CD4-positive, alpha-beta memory T cell (primary cell): ENCODE measurements around the gene FHAD1. TPM values are rescaled to one million over a fixed set of nuclear protein-coding genes. Genes with fewer than 3 reads are reported as not detected.
"Not testable (repeated sequence)": the region's sequence is repeated elsewhere in the genome, so short reads cannot be mapped to it uniquely, and the experiment has no call there.

Experiments used
- CTCF ChIA-PET: fragments of 350-600 bp; sonication (Branson Sonifier 250); formaldehyde crosslinking; loops from one replicate; lab custom pipeline; 2021; ENCODE audit warnings: inconsistent platforms; ENCODE audit not compliant: partially characterized antibody; lab: Charles Lee
- POLR2A ChIA-PET: fragments of 350-600 bp; sonication (Branson Sonifier 250); formaldehyde crosslinking; loops from one replicate; lab custom pipeline; 2021; ENCODE audit not compliant: partially characterized antibody; lab: Charles Lee
- DNase-seq, 5 donors: peaks; one replicate each; pipeline versions ENCODE4 v3.0.0 to v3.0.0-alpha.2; 2020 to 2022; ENCODE audit warnings: mixed read lengths in 1 of 5
- H3K27ac ChIP-seq: one replicate; pipeline ENCODE4 v1.7.0; 2013; ENCODE audit warnings: low read depth, low read length
- H3K27me3 ChIP-seq: 2 replicates; pipeline ENCODE4 v1.7.0; 2013; ENCODE audit warnings: mild to moderate bottlenecking, low read length, moderate library complexity; ENCODE audit not compliant: insufficient read depth
- H3K36me3 ChIP-seq: 2 replicates; pipeline ENCODE4 v1.7.0; 2013; ENCODE audit warnings: mild to moderate bottlenecking, low read length, moderate library complexity; ENCODE audit not compliant: insufficient read depth
- H3K4me1 ChIP-seq: 2 replicates; pipeline ENCODE4 v1.7.0; 2013; ENCODE audit warnings: mild to moderate bottlenecking, low read length, moderate library complexity; ENCODE audit not compliant: insufficient read depth
- H3K4me3 ChIP-seq, 2 donors: one replicate each; pipeline ENCODE4 v1.7.0; 2013; ENCODE audit warnings: low read length in 2 of 2, mild to moderate bottlenecking in 1 of 2
- H3K9me3 ChIP-seq, 2 donors: one replicate each; pipeline ENCODE4 v1.7.0; 2013; ENCODE audit warnings: low read length in 2 of 2, control low read depth in 1 of 2; ENCODE audit not compliant: control insufficient read depth in 1 of 2
- H3K27ac Mint-ChIP-seq, 7 donors: one replicate each; pipeline ENCODE4 v1.8.0; 2020 to 2021; ENCODE audit warnings: mixed read lengths in 7 of 7, mild to moderate bottlenecking in 6 of 7, inconsistent platforms in 3 of 7, moderate library complexity in 3 of 7
- H3K27me3 Mint-ChIP-seq, 2 donors: one replicate each; pipeline ENCODE4 v1.8.0; 2020 to 2021; ENCODE audit warnings: mixed read lengths in 2 of 2
- H3K36me3 Mint-ChIP-seq, 2 donors: one replicate each; pipeline ENCODE4 v1.8.0; 2020 to 2021; ENCODE audit warnings: mixed read lengths in 2 of 2, inconsistent platforms in 1 of 2, mild to moderate bottlenecking in 1 of 2
- H3K4me1 Mint-ChIP-seq, 4 donors: one replicate each; pipeline ENCODE4 v1.8.0; 2020 to 2021; ENCODE audit warnings: mixed read lengths in 4 of 4, mild to moderate bottlenecking in 1 of 4
- H3K4me3 Mint-ChIP-seq, 8 donors: one replicate each; pipeline ENCODE4 v1.8.0; 2020 to 2021; ENCODE audit warnings: mixed read lengths in 8 of 8, mild to moderate bottlenecking in 7 of 8, moderate library complexity in 6 of 8, inconsistent platforms in 3 of 8
- H3K9me3 Mint-ChIP-seq, 8 donors: one replicate each; pipeline ENCODE4 v1.8.0; 2020 to 2021; ENCODE audit warnings: mixed read lengths in 8 of 8, mild to moderate bottlenecking in 5 of 8, inconsistent platforms in 3 of 8, moderate library complexity in 1 of 8
- intact Hi-C: fragments of 100-400 bp; cut with micrococcal nuclease; formaldehyde crosslinking; loops from one replicate; pipeline ENCODE4 v1.15.1; 2023
- polyA plus RNA-seq, 2 donors: library from polyadenylated mRNA; unstranded; fragments of 300-500 nt; fragmentation: Illumina TruSeq; gene quantifications; one replicate each; pipeline ENCODE4 v1.2.3, GENCODE V29; 2021
- total RNA-seq, 2 experiments: library from RNA; stranded (reverse); gene quantifications; one replicate each; pipeline ENCODE4 v1.2.3, GENCODE V29; 2021

Gene FHAD1
- total and polyA plus RNA-seq, 4 experiments from 2014 or later = 0.03 TPM; not detected in 3

- Mint-ChIP-seq H3K27ac (peak overlapping the region in 1 of 7 donors; percentile 25), H3K4me1 (peaks cover 0 to 4% (median 2%) of the 10 kb centered on the region in 4 donors), H3K9me3 (peaks cover 0 to 1% (median 0%) of the 10 kb centered on the region in 8 donors), H3K36me3 (no peaks in the 10 kb centered on the region), H3K4me3 (no peak overlapping the region), H3K27me3 (peaks cover 7 to 16% of the 10 kb centered on the region in 2 donors)
- intact Hi-C loops = no loop called here
- no peaks in the 10 kb centered on the region for H3K4me1 ChIP-seq
- DNase-seq = no peak
- H3K9me3 ChIP-seq = no peaks in the 10 kb centered on the region
- CTCF ChIA-PET = interaction anchor here (1.0 kb wide), 1 partner anchor 31 kb away, joined by 3 read pairs; no protein-coding TSS in a partner anchor
- POLR2A ChIA-PET = no interaction called here
- no peak overlapping the region for H3K4me3 ChIP-seq
- H3K27ac ChIP-seq = no peak overlapping the region
- peaks cover 4% of the 10 kb centered on the region for H3K27me3 ChIP-seq
- H3K36me3 ChIP-seq = no peaks in the 10 kb centered on the region
Observed at GRCh38 chr1:15385420-15385819, 138.4 kb downstream of the FHAD1 start.

GRCh38 chr1:15386164-15386749 lies 139.2 kb downstream of the FHAD1 start:
- no peaks in the 10 kb centered on the region for H3K4me1 ChIP-seq
- H3K36me3 ChIP-seq = no peaks in the 10 kb centered on the region
- Mint-ChIP-seq H3K4me3 (peak overlapping the region in 1 of 8 donors; percentile 14), H3K27me3 (peaks cover 7 to 16% of the 10 kb centered on the region in 2 donors), H3K27ac (no peak overlapping the region), H3K36me3 (no peaks in the 10 kb centered on the region), H3K9me3 (peaks cover 0 to 1% (median 0%) of the 10 kb centered on the region in 8 donors), H3K4me1 (peaks cover 0 to 4% (median 2%) of the 10 kb centered on the region in 4 donors)
- DNase-seq = no peak
- CTCF ChIA-PET = no interaction called here
- H3K4me3 ChIP-seq = no peak overlapping the region
- H3K9me3 ChIP-seq = no peaks in the 10 kb centered on the region
- POLR2A ChIA-PET = no interaction called here
- no peak overlapping the region for H3K27ac ChIP-seq
- peaks cover 4% of the 10 kb centered on the region for H3K27me3 ChIP-seq
- intact Hi-C loops = no loop called here

GRCh38 chr1:15388201-15388880 lies 141.3 kb downstream of the FHAD1 start:
- CTCF ChIA-PET = no interaction called here
- intact Hi-C loops = no loop called here

GRCh38 chr1:15389828-15390227 lies 142.8 kb downstream of the FHAD1 start:
- H3K9me3 ChIP-seq, H3K9me3 Mint-ChIP-seq, H3K4me1 Mint-ChIP-seq, POLR2A ChIA-PET, H3K27ac Mint-ChIP-seq, H3K4me1 ChIP-seq, H3K36me3 Mint-ChIP-seq, intact Hi-C loops, H3K27me3 ChIP-seq, H3K4me3 Mint-ChIP-seq, DNase-seq, H3K4me3 ChIP-seq, H3K27ac ChIP-seq, H3K36me3 ChIP-seq: not testable (repeated sequence)
- CTCF ChIA-PET = interaction anchor here (1.3 kb wide), 1 partner anchor 42 kb away, joined by 4 read pairs; no protein-coding TSS in a partner anchor
- peaks cover 7 to 15% of the 10 kb centered on the region in 2 donors for H3K27me3 Mint-ChIP-seq

More at GRCh38 chr1:15388201-15388880, 141.3 kb downstream of the FHAD1 start:
- Histone ChIP-seq H3K4me3 (no peak overlapping the region), H3K4me1 (no peaks in the 10 kb centered on the region), H3K27me3 (peaks cover 4% of the 10 kb centered on the region), H3K9me3 (no peaks in the 10 kb centered on the region), H3K27ac (no peak overlapping the region), H3K36me3 (no peaks in the 10 kb centered on the region)
- Mint-ChIP-seq H3K9me3 (peaks cover 0 to 1% (median 0%) of the 10 kb centered on the region in 8 donors), H3K27ac (no peak overlapping the region), H3K27me3 (peaks cover 7 to 15% of the 10 kb centered on the region in 2 donors), H3K4me1 (peaks cover 0 to 4% (median 2%) of the 10 kb centered on the region in 4 donors), H3K36me3 (no peaks in the 10 kb centered on the region), H3K4me3 (no peak overlapping the region)
- no peak for DNase-seq
- POLR2A ChIA-PET = no interaction called here

GRCh38 chr1:15390667-15391066 lies 143.6 kb downstream of the FHAD1 start:
- CTCF ChIA-PET = interaction anchor here (1.3 kb wide), 1 partner anchor 41 kb away, joined by 4 read pairs; no protein-coding TSS in a partner anchor
- intact Hi-C loops = no loop called here
- H3K36me3 ChIP-seq = no peaks in the 10 kb centered on the region
- H3K27ac ChIP-seq = no peak overlapping the region
- peaks cover 4% of the 10 kb centered on the region for H3K27me3 ChIP-seq
- POLR2A ChIA-PET = no interaction called here
- peaks cover 3 to 9% of the 10 kb centered on the region in 2 donors for H3K27me3 Mint-ChIP-seq
- H3K36me3 Mint-ChIP-seq = no peaks in the 10 kb centered on the region
- H3K9me3 Mint-ChIP-seq = peaks cover 0 to 1% (median 0%) of the 10 kb centered on the region in 8 donors
- no peaks in the 10 kb centered on the region for H3K4me1 ChIP-seq
- no peaks in the 10 kb centered on the region for H3K9me3 ChIP-seq
- no peak overlapping the region for H3K4me3 Mint-ChIP-seq
- no peak overlapping the region for H3K4me3 ChIP-seq
- no peak for DNase-seq
- H3K27ac Mint-ChIP-seq = no peak overlapping the region
- H3K4me1 Mint-ChIP-seq = peaks cover 0 to 2% (median 0%) of the 10 kb centered on the region in 4 donors

GRCh38 chr1:15391366-15391765 lies 144.3 kb downstream of the FHAD1 start:
- no peak overlapping the region for H3K4me3 Mint-ChIP-seq
- POLR2A ChIA-PET = no interaction called here
- H3K9me3 ChIP-seq = no peaks in the 10 kb centered on the region
- H3K27me3 Mint-ChIP-seq = peaks cover 3 to 8% of the 10 kb centered on the region in 2 donors
- H3K36me3 Mint-ChIP-seq = no peaks in the 10 kb centered on the region
- H3K27ac ChIP-seq = no peak overlapping the region
- H3K4me1 Mint-ChIP-seq = no peaks in the 10 kb centered on the region
- H3K27me3 ChIP-seq = peaks cover 2% of the 10 kb centered on the region
- CTCF ChIA-PET = interaction anchor here (1.3 to 1.6 kb wide), 2 partner anchors 40 kb away, joined by 3 to 4 read pairs; no protein-coding TSS in a partner anchor
- H3K36me3 ChIP-seq = no peaks in the 10 kb centered on the region
- H3K27ac Mint-ChIP-seq = no peak overlapping the region
- H3K4me1 ChIP-seq = no peaks in the 10 kb centered on the region
- DNase-seq = no peak
- intact Hi-C loops = no loop called here
- H3K4me3 ChIP-seq = no peak overlapping the region
- H3K9me3 Mint-ChIP-seq = peaks cover 0 to 1% (median 0%) of the 10 kb centered on the region in 8 donors

DNA sequence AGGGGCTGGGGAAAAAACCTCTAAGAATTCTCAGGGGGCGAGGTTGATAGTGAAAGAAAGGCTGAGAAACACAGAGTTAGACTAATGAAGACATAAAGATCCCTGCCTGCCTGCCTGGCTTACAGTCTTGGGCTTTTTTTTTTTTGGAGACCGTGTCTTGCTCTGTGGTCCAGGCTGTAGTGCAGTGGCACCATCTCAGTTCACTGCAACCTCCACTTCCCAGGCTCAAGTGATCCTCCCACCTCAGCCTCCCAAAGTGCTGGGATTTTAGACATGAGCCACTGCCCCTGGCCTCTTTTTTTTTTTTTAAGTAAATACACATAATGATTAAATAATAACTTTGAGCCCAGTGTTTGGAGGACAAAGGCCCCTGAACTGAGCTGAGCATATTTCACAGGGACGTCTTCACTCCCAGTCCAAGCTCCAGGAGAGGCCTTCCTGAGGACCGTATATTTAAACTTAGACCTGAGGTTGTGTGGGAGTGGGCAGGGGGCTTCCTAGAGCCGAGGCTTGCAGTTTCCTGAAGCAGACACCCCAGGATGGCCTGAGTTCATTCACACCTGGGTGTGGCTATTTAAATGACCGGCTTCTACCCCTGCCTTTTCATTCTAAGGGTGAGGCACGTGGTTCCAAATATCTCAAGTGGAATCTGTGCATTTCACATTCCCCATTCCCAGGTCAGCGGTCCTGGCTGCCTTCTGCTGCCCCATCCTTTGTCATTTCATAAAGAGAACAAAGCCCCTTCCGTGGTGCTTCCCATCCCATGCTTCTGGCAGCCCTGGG lies 146.6 kb downstream of the FHAD1 start:
- Histone ChIP-seq H3K27ac (no peak overlapping the region), H3K9me3 (no peaks in the 10 kb centered on the region), H3K4me1 (no peaks in the 10 kb centered on the region), H3K36me3 (no peaks in the 10 kb centered on the region), H3K4me3 (no peak overlapping the region), H3K27me3 (no peaks in the 10 kb centered on the region)
- POLR2A ChIA-PET = no interaction called here
- peaks cover 0 to 4% of the 10 kb centered on the region in 2 donors for H3K36me3 Mint-ChIP-seq
- no peaks in the 10 kb centered on the region for H3K4me1 Mint-ChIP-seq
- peaks cover 0 to 4% (median 0%) of the 10 kb centered on the region in 8 donors for H3K9me3 Mint-ChIP-seq
- intact Hi-C loops = no loop called here
- DNase-seq = no peak
- H3K27ac Mint-ChIP-seq = no peak overlapping the region
- H3K27me3 Mint-ChIP-seq = peaks cover 0 to under 1% of the 10 kb centered on the region in 2 donors
- CTCF ChIA-PET = no interaction called here
- H3K4me3 Mint-ChIP-seq = no peak overlapping the region
